OCI-LY7 (cell line): ENCODE data around the gene SFRP5. TPM values are rescaled to one million over a fixed set of nuclear protein-coding genes. Genes with fewer than 3 reads are reported as not detected.

Experiments
- BruUV-seq: library from RNA; stranded (reverse); fragments of 400-500 nt; replicated peaks from 2 replicates; lab custom pipeline; 2021; lab: Mats Ljungman, UMichigan
- CTCF ChIA-PET: fragments of 300-600 bp; sonication (Branson Sonifier 250); formaldehyde crosslinking; loops from one replicate; lab custom pipeline; 2022; ENCODE audit warnings: antibody characterized with exemption; ENCODE audit not compliant: unreplicated experiment; lab: Charles Lee
- POLR2A ChIA-PET: fragments of 300-600 bp; sonication (Branson Sonifier 250); formaldehyde crosslinking; loops from one replicate; lab custom pipeline; 2022; ENCODE audit warnings: antibody characterized with exemption; lab: Charles Lee
- DNase-seq: peaks from one replicate; pipeline ENCODE4 v3.0.0-alpha.2; 2015; ENCODE audit warnings: low spot score
- H2AFZ ChIP-seq: fragments of 200-600 bp; sonication (generic), shearing (Covaris generic); 2 replicates; pipeline ENCODE4 v1.6.1; 2014; ENCODE audit warnings: mild to moderate bottlenecking, antibody characterized with exemption, low read length, moderate library complexity
- H3K27ac ChIP-seq: fragments of 200-600 bp; sonication (generic); 2 replicates; pipeline ENCODE4 v1.5.1; 2014; ENCODE audit warnings: mixed run types, low read depth, mild to moderate bottlenecking, moderate library complexity, low read length, inconsistent platforms; ENCODE audit not compliant: poor library complexity, severe bottlenecking
- H3K36me3 ChIP-seq: fragments of 200-600 bp; sonication (generic); 2 replicates; pipeline ENCODE4 v1.6.1; 2014; ENCODE audit warnings: mild to moderate bottlenecking, antibody characterized with exemption, low read length, moderate library complexity, mixed read lengths; ENCODE audit not compliant: insufficient read depth
- H3K4me1 ChIP-seq: fragments of 200-600 bp; sonication (generic); 2 replicates; pipeline ENCODE4 v1.5.1; 2014; ENCODE audit warnings: mild to moderate bottlenecking, low read length; ENCODE audit not compliant: insufficient read depth, poor library complexity, severe bottlenecking
- H3K4me2 ChIP-seq: fragments of 200-600 bp; sonication (generic); 2 replicates; pipeline ENCODE4 v1.6.1; 2014; ENCODE audit warnings: mild to moderate bottlenecking, low read length
- H3K4me3 ChIP-seq: fragments of 200-600 bp; sonication (generic); 2 replicates; pipeline ENCODE4 v1.5.1; 2014; ENCODE audit warnings: mild to moderate bottlenecking, low read depth, low read length; ENCODE audit not compliant: poor library complexity, severe bottlenecking
- H3K79me2 ChIP-seq: fragments of 200-600 bp; sonication (generic); 2 replicates; pipeline ENCODE4 v1.6.1; 2016; ENCODE audit warnings: low read depth, mild to moderate bottlenecking, low read length, moderate library complexity, mixed read lengths; ENCODE audit not compliant: insufficient read depth
- H3K9me2 ChIP-seq: fragments of 200-600 bp; sonication (generic); 2 replicates; pipeline ENCODE4 v1.6.1; 2016; ENCODE audit warnings: mild to moderate bottlenecking, low read length, mixed read lengths; ENCODE audit not compliant: insufficient read depth
- H3K9me3 ChIP-seq: fragments of 200-600 bp; sonication (generic); 2 replicates; pipeline ENCODE4 v1.6.1; 2014; ENCODE audit warnings: mild to moderate bottlenecking, mixed run types, low read length, mixed read lengths
- H4K20me1 ChIP-seq: fragments of 200-600 bp; sonication (generic); 2 replicates; pipeline ENCODE4 v1.6.1; 2014; ENCODE audit warnings: mild to moderate bottlenecking, antibody characterized with exemption, low read length, moderate library complexity, mixed read lengths; ENCODE audit not compliant: insufficient read depth
- EZH2phosphoT487 ChIP-seq: fragments of 200-600 bp; sonication (generic); IDR thresholded peaks from 2 replicates; pipeline ENCODE4 v1.6.1; 2018; ENCODE audit warnings: low read depth, borderline replicate concordance, mild to moderate bottlenecking, mixed run types, antibody characterized with exemption, low read length, moderate library complexity, mixed read lengths
- intact Hi-C: fragments of 100-400 bp; cut with micrococcal nuclease; formaldehyde crosslinking; loops from one replicate; pipeline ENCODE4 v1.10.0; 2022; ENCODE audit not compliant: unreplicated experiment
- total RNA-seq, 2 experiments: library from RNA; depleted of rRNA in 1 of 2; stranded (reverse); fragments of >200 nt in 1 of 2; shearing (Covaris generic) in 1 of 2; gene quantifications; 2 replicates each; pipeline ENCODE4 v1.2.3, GENCODE V29; 2014 to 2022
- TF ChIP-seq, protein P1 (sequence below): fragments of 200-600 bp; sonication (generic); conservative IDR thresholded peaks from 2 replicates; pipeline ENCODE4 v1.5.1; 2014; ENCODE audit warnings: mild to moderate bottlenecking, antibody characterized with exemption, low read length, moderate library complexity, mixed read lengths

Gene SFRP5
- total RNA-seq, 2 experiments from 2014 or later, result not detected

DNA sequence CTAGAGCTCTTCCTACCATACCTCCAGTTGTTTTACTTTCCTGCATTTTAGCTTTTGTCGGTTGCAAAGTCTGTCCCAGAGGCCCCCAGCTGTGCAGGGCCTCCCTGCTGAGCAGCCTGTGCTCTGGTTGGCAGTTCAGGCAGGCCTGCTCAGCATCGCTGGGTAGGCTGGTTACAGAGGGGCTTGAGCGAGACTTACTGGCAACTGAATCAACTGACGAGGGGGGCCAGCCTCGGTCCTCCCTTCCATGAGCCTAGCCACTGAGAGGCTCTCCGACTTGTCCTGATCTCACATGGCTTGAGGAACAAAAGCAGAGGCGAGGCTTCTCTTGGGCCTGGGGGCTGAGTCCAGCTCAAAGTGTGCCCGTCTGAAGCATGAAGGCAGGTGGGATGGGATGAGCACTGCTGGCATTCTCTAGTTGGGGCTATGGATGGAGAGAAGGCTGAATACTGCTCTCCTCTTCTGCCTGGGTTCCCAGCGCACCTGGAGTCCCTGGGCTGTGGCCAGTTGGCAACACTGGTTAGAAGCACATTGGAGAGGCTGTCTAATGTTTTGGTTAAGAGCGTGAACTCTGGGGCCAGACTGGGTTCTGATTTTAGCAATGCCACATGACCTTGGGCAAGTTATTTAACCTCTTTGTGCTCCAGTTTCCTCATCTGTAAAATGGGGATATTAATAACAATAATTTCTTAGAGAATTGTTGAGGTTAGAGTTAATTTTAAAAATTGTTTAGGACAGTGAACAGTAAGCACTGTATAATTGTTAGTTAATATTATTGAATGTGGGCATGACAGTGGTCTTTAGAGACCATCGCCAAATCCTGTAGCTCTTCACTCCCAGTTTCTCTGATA is 6.9 kb upstream of the SFRP5 start:
- Histone ChIP-seq H3K9me3 (no peaks in the 10 kb centered on the region), H3K9me2 (no peaks in the 10 kb centered on the region), H3K36me3 (no peaks in the 10 kb centered on the region), H2AFZ (no peak overlapping the region), H3K27ac (no peak overlapping the region), H3K4me2 (no peak overlapping the region), H3K4me1 (no peaks in the 10 kb centered on the region), H3K4me3 (no peak overlapping the region), H4K20me1 (no peaks in the 10 kb centered on the region), H3K79me2 (no peaks in the 10 kb centered on the region)
- no TSS peak for BruUV-seq
- CTCF ChIA-PET, result no interaction called here
- POLR2A ChIA-PET, result no interaction called here
- TF ChIP-seq EZH2phosphoT487, result no peak
- TF ChIP-seq, protein P1, sequence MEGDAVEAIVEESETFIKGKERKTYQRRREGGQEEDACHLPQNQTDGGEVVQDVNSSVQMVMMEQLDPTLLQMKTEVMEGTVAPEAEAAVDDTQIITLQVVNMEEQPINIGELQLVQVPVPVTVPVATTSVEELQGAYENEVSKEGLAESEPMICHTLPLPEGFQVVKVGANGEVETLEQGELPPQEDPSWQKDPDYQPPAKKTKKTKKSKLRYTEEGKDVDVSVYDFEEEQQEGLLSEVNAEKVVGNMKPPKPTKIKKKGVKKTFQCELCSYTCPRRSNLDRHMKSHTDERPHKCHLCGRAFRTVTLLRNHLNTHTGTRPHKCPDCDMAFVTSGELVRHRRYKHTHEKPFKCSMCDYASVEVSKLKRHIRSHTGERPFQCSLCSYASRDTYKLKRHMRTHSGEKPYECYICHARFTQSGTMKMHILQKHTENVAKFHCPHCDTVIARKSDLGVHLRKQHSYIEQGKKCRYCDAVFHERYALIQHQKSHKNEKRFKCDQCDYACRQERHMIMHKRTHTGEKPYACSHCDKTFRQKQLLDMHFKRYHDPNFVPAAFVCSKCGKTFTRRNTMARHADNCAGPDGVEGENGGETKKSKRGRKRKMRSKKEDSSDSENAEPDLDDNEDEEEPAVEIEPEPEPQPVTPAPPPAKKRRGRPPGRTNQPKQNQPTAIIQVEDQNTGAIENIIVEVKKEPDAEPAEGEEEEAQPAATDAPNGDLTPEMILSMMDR, result no peak
- DNase-seq, result no peak
- intact Hi-C loops, result no loop called here

DNA sequence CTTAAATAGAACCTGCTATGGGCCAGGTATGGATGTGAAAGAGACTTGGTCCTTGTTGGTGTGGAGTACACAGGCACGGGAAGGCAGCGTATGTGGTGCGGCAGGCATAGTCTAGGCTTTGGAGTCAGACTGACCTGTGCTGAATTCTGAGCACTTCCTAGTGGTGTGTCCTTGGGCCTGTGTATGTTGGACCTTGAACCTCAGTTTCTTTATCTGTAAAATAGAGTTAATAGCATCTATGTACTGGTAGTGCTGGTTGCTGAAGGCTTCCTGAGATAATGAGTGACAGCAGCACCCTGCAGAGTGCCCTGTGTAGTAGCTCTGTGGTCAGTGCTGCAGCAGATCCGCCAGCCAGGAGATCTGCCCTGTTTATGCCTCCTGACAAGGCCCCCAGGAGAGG is 5.3 kb upstream of the SFRP5 start:
- BruUV-seq, result no TSS peak
- H3K4me3 ChIP-seq, result no peak overlapping the region
- H3K79me2 ChIP-seq, result no peaks in the 10 kb centered on the region
- H3K9me2 ChIP-seq, result no peaks in the 10 kb centered on the region
- no peak overlapping the region for H2AFZ ChIP-seq
- no peaks in the 10 kb centered on the region for H3K36me3 ChIP-seq
- no peak for DNase-seq
- ChIA-PET POLR2A (no interaction called here), CTCF (no interaction called here)
- no peaks in the 10 kb centered on the region for H3K4me1 ChIP-seq
- no peaks in the 10 kb centered on the region for H3K9me3 ChIP-seq
- no peaks in the 10 kb centered on the region for H4K20me1 ChIP-seq
- TF ChIP-seq, protein P1, result no peak
- no peak for TF ChIP-seq EZH2phosphoT487
- no peak overlapping the region for H3K4me2 ChIP-seq
- H3K27ac ChIP-seq, result no peak overlapping the region
- intact Hi-C loops, result no loop called here

GRCh38 chr10:97774811-97775294 is 3.1 kb upstream of the SFRP5 start:
- Histone ChIP-seq H2AFZ (no peak overlapping the region), H3K36me3 (no peaks in the 10 kb centered on the region), H3K9me3 (no peaks in the 10 kb centered on the region), H3K4me2 (no peak overlapping the region), H3K9me2 (no peaks in the 10 kb centered on the region), H4K20me1 (no peaks in the 10 kb centered on the region), H3K79me2 (no peaks in the 10 kb centered on the region), H3K4me3 (no peak overlapping the region), H3K4me1 (no peaks in the 10 kb centered on the region), H3K27ac (no peak overlapping the region)
- ChIA-PET POLR2A (interaction anchor here (0.6 to 0.7 kb wide), 3 partner anchors 1571 to 1771 kb away, joined by 3 read pairs; no protein-coding TSS in a partner anchor), CTCF (interaction anchor here (0.6 kb wide), 1 partner anchor 556 kb away, joined by 5 read pairs; no protein-coding TSS in a partner anchor)
- no TSS peak for BruUV-seq
- DNase-seq, result no peak
- TF ChIP-seq, protein P1, result no peak
- TF ChIP-seq EZH2phosphoT487, result no peak
- intact Hi-C loops, result no loop called here
